Head of caudate nucleus (tissue), 42 donors: ENCODE measurements around the gene TMCC1.
"Not testable (repeated sequence)": the region's sequence is repeated elsewhere in the genome, so short reads cannot be mapped to it uniquely, and the experiment has no call there.

Experiments
- DNase-seq, 42 donors: peaks; one replicate each; pipeline versions ENCODE4 v3.0.0 to v3.0.0-alpha.2; 2020 to 2021; ENCODE audit warnings: mixed read lengths in 7 of 42
- intact Hi-C: fragments of 100-400 bp; cut with DNase I; formaldehyde crosslinking; loops from one replicate; pipeline ENCODE4 v1.15.0; 2022

TMCC1 gene

GRCh38 chr3:129702934-129703712, 190.4 kb downstream of the TMCC1 start:
- intact Hi-C loops = no loop called here
- DNase-seq = no peak

- intact Hi-C loops = no loop called here
- no peak for DNase-seq
These were observed 192.3 kb downstream of the TMCC1 start for GRCh38 chr3:129701161-129701560.

- intact Hi-C loops = no loop called here
- DNase-seq = no peak
These were observed 193.9 kb downstream of the TMCC1 start for GRCh38 chr3:129699612-129700011.

GRCh38 chr3:129699199-129699598, 194.3 kb downstream of the TMCC1 start:
- no peak for DNase-seq
- intact Hi-C loops = no loop called here

DNA sequence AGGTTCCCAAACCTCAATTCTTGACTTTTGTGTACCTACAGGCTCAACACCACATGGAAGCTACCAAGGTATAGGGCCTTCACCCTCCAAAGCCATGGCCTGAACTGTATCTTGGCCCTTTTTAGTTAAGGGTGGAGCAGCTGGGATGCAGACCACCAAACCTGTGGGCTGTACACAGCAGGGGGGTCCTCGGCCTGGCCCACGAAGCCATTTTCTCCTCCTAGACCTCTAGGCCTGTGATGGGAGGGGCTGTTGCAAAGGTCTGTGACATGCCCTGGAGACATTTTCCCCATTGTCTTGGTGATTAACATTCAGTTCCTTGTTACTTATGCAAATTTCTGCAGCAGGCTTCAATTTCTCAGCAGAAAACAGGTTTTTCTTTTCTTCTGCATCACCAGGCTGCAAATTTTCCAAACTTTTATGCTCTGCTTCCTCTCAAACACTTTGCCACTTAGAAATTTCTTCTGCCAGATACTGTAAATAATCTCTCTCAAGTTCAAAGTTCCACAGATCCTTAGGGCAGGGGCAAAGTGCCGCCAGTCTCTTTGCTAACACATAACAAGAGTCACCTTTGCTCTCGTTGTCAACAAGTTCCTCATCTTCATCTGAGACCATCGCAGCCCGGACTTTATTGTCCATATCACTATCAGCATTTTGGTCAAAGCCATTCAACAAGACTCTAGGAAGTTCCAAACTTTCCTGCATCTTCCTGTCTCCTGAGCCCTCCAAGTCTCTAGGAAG, 196.1 kb downstream of the TMCC1 start:
- intact Hi-C loops = no loop called here
- no peak for DNase-seq

DNA sequence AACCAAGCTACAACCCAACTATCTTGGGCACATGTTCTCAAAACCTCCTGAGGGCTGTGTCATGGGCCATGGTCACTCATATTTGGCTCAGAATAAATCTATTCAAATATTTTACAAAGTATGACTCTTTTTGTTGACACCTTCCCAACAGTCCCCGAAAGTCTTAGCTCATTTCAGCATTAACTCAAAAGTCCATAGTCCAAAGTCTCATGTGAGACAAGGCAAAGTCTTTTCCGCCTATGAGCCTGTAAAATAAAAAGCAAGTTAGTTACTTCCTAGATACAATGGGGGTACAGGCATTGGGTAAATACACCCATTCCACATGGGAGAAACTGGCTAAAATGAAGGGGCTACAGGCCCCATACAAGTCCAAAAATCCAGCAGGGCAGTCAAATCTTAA, 197.1 kb downstream of the TMCC1 start:
- DNase-seq, intact Hi-C loops: not testable (repeated sequence)

GRCh38 chr3:129695230-129695629, 198.3 kb downstream of the TMCC1 start:
- intact Hi-C loops = no loop called here
- DNase-seq = no peak

GRCh38 chr3:129694228-129694627, 199.3 kb downstream of the TMCC1 start:
- intact Hi-C loops = no loop called here
- DNase-seq = no peak

GRCh38 chr3:129692743-129693142, 200.8 kb downstream of the TMCC1 start:
- intact Hi-C loops = no loop called here
- no peak for DNase-seq

- intact Hi-C loops = no loop called here
These were observed 202.5 kb downstream of the TMCC1 start for GRCh38 chr3:129690963-129691362.

GRCh38 chr3:129690406-129690805, 203.1 kb downstream of the TMCC1 start:
- intact Hi-C loops = no loop called here
- peak in 31 of 42 donors; percentile 27 to 87 (median 68) for DNase-seq

More at GRCh38 chr3:129690963-129691362, 202.5 kb downstream of the TMCC1 start:
- no peak for DNase-seq

DNA sequence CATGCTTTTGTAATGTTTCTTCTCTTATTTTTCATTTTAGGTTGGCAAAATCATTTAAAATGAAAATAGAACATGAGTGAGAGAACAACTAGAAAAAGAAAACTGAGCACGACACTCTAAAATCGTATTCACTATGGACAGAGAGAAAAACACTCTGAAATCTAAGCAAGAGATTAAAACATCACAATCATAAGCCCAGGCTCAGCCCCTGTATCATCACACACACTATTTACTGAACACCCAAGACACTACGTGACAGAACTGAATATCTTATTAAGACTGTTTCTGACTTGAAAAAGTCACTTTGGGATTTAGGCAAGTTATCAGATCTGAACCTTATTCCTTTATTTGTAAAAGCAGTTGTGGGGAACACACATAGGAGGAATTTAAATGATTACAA, 204.5 kb downstream of the TMCC1 start:
- DNase-seq = no peak

GRCh38 chr3:129688271-129688895, 205.1 kb downstream of the TMCC1 start:
- intact Hi-C loops = no loop called here
- peak; percentile 75 to 96 (median 90) for DNase-seq

More for the DNA sequence above, 204.5 kb downstream of the TMCC1 start:
- intact Hi-C loops = no loop called here

- DNase-seq = peak in 6 of 42 donors; percentile 22 to 68 (median 36)
- intact Hi-C loops = no loop called here
These were observed 205.9 kb downstream of the TMCC1 start for GRCh38 chr3:129687586-129688125.

DNA sequence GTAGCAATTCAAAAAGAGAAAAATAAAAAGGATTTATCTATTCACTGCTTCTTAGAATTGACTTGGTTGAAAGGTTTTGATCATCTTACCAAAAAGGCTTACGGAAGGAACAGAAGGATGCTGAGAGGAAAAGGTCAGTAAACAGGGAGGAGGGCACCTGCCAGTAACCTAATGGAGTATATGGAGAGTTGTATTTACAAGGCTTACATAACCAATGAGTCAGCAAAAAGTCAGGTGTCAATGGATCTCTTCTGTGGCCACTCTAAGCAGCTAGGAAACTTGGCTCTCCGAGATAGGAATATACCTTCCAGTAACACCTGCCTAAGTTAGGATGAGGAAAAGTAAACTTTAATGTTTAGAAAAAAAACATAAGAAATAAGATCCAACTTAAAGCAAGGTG, 206.6 kb downstream of the TMCC1 start:
- intact Hi-C loops = no loop called here
- peak in 4 of 42 donors; percentile 18 to 41 (median 24) for DNase-seq

- DNase-seq = no peak
- intact Hi-C loops = no loop called here
These were observed 209.2 kb downstream of the TMCC1 start for GRCh38 chr3:129684270-129684669.

DNA sequence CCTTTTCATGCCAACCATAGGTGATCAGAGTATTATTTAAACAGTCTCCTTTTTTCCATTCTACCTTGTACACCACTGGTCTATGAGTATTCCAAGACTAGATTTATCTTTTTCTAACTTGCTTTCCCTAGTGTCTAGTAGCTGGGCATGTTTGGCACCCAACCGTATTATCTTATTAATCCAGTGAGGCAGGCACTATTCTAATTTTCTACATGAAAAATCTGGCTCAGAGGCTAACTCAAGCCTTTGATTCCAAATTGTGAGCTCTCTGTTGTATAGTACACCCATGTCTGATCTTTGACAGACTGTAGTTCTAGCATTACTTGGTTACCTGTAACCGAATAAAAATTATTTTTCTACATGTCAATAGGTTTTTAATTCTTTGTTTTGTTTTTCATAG, 210.3 kb downstream of the TMCC1 start:
- DNase-seq = no peak
- intact Hi-C loops = no loop called here

- no peak for DNase-seq
These were observed 216.5 kb downstream of the TMCC1 start for GRCh38 chr3:129676985-129677384.

GRCh38 chr3:129674798-129675123, 218.8 kb downstream of the TMCC1 start:
- DNase-seq = not testable (repeated sequence)

More at GRCh38 chr3:129676985-129677384, 216.5 kb downstream of the TMCC1 start:
- intact Hi-C loops = no loop called here

More at GRCh38 chr3:129674798-129675123, 218.8 kb downstream of the TMCC1 start:
- intact Hi-C loops = not testable (repeated sequence)
